ENCODE measurements around the gene EPOP. TPM values are rescaled to one million over a fixed set of nuclear protein-coding genes. Genes with fewer than 3 reads are reported as not detected.

EPOP gene
- total RNA-seq, 2 experiments from 2014 or later, result 17.6 to 19.2 TPM

DNA sequence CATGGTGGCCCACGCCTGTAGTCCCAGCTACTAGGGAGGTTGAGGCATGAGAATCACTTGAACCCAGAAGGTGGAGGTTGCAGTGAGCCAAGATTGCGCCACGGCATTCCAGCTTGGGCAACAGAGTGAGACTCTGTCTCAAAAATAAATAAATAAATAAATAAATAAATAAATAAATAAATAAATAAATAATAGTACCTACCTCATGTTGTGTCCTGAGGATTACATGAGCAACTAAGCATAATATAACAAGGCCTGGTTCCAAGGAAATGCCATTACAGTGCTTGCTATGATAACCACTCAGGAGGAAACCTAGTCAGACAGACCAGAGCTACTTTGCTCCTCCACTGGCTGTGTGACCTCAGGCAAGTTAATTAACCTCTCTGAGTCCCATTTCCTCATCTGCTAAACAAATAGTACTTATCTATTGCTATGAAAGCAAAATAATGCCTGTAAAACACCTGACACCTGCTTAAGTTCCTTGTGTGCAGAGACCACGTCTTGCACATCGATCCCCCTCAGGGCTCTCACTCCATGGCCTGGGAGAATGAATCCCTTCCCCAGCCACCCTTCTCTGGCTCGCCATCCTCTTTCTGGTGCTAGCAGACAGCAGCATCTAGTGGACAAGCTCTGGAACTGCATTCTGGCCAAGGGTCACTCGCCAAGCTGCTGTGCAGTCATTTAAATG, 7.5 kb downstream of the EPOP start:
- Mint-ChIP-seq H3K4me1 (ENCODE audit: low read depth) (peaks cover 15% of the 10 kb centered on the region), H3K9me3 (no peaks in the 10 kb centered on the region), H3K27ac (no peak overlapping the region), H3K4me3 (no peak overlapping the region), H3K36me3 (ENCODE audit: low read depth) (peaks cover 5% of the 10 kb centered on the region), H3K27me3 (ENCODE audit: low read depth) (peaks cover 46% of the 10 kb centered on the region)
- intact Hi-C loops (cut with micrococcal nuclease), result loop anchor here (1.0 to 5.0 kb wide), 4 partner anchors 60 to 244 kb away; partner anchors contain the start of gene SRCIN1
- CTCF ChIA-PET, result interaction anchor here (0.7 to 7.8 kb wide), 27 partner anchors 10 to 577 kb away, joined by 3 to 116 read pairs (median 4); partner anchors contain the start of gene PSMB3
- peak; percentile 71 for DNase-seq

DNA sequence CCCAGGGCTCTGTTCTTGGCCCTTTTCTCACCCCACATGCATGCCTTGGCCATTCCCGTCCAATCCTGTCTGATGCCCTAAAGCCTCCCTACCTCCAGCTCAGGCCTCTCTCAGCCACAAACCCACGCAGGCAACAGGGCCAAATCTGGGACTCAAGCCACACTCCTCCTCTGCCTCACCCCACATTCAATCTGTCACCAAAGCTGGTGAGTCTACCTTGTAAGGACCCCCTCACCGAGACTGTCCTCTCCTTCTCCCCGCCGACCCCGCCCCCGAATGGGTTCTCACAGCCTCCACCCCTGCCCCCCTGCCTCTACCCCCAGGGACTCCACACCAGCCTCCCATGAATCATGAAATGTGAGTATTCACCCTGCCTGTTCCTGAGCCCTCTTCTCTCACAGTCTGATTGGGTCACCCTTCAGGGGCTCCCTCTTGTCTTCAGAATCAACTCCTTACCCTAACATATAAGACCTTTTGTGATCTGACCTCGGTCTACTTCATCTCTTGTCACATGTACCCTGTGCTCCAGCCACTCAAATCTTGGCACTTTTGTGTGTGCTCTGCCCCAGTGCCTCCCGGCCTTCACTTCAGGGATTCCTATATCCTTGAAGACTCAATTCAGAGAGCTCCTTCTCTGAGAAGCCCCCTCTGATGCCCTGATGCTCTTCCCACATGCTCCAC, 10.7 kb downstream of the EPOP start:
- CTCF ChIA-PET, result interaction anchor here (0.5 to 7.8 kb wide), 15 partner anchors 8 to 1566 kb away, joined by 3 to 116 read pairs (median 4); partner anchors contain the start of genes EPOP and SRCIN1
- Mint-ChIP-seq H3K36me3 (ENCODE audit: low read depth) (no peaks in the 10 kb centered on the region), H3K27me3 (ENCODE audit: low read depth) (peaks cover 25% of the 10 kb centered on the region), H3K4me3 (no peak overlapping the region), H3K9me3 (no peaks in the 10 kb centered on the region), H3K4me1 (ENCODE audit: low read depth) (no peaks in the 10 kb centered on the region), H3K27ac (no peak overlapping the region)
- intact Hi-C loops (cut with micrococcal nuclease), result no loop called here
- DNase-seq, result no peak

DNA sequence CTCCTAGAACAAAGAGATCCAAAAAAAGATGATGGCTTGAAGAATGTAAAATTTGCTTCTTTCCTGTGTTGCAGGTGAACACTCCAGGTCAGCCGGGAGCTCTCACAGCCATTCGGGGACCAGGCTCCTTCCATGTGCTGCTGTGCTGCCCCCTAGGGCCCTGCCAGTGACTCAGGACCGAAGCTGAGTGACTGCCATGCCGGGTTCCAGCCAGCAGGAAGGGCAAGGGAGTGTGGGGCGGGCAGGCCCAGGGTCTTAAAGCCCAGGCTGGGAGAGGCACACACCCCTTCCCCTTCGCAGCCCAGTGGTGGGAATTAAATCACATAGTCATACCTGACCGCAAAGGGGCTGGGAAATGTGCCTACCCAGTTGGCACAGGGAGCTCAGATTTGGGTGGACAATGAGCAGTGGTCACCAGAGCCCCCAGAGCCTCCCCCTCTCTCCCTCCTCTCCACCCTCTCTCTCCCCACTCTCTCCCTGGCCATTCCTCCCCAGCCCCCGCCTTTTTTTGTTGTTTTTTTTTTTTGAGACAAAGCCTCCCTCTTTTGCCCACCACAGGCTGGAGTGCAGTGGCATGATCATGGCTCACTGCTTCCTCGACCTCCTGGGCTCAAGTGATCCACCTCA, 11.5 kb downstream of the EPOP start:
- H3K9me3 Mint-ChIP-seq, result no peaks in the 10 kb centered on the region
- CTCF ChIA-PET, result interaction anchor here (0.5 to 7.8 kb wide), 21 partner anchors 9 to 1565 kb away, joined by 3 to 116 read pairs (median 4); partner anchors contain the start of gene SRCIN1
- H3K4me3 Mint-ChIP-seq, result no peak overlapping the region
- no peak overlapping the region for H3K27ac Mint-ChIP-seq
- no peaks in the 10 kb centered on the region for H3K36me3 Mint-ChIP-seq (ENCODE audit: low read depth)
- DNase-seq, result peak; percentile 75
- intact Hi-C loops (cut with micrococcal nuclease), result no loop called here
- peaks cover 4% of the 10 kb centered on the region for H3K4me1 Mint-ChIP-seq (ENCODE audit: low read depth)
- peaks cover 19% of the 10 kb centered on the region for H3K27me3 Mint-ChIP-seq (ENCODE audit: low read depth)

DNA sequence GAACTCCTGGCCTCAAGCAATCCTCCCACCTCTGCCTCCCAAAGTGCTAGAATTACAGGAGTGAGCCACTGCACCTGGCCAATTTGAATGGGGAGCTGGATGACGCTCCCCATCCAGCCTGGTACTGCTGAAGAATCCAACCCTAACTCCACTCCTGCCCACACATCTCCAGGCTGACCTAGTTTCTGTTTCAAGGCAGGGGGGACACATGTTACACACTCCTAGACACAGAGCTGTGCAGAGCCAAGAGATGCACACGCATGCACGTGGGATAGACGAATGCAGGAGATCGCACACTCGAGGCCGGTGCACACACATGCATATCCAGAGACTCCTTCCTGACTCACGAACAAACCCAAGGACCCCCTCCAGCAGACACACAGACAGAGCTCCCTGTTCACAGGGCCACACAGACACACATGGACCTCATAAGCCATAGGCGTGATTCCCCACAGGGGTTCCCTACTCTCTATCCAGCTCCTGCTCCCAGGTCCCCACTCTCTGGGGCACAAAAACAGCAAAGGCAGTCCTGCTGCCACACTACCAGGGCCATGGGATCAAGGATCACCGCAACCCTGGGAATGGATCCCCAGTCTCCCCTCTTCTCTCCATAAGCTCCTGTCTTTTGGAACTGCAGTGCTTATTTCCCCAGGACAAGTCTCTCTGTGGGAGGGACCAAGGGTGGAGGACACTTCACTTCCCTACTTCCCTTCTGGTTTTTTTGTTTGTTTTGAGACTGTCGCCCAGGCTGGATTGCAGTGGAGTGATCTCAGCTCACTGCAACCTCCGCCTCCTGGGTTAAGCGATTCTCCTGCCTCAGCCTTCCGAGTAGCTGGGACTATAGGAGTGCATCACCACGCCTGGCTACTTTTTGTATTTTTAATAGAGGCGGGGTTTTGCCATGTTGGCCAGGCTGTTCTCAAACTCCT, 14.4 kb downstream of the EPOP start:
- H3K36me3 Mint-ChIP-seq (ENCODE audit: low read depth), result no peaks in the 10 kb centered on the region
- no peaks in the 10 kb centered on the region for H3K9me3 Mint-ChIP-seq
- no peak for DNase-seq
- intact Hi-C loops (cut with micrococcal nuclease), result no loop called here
- H3K27me3 Mint-ChIP-seq (ENCODE audit: low read depth), result peaks cover 23% of the 10 kb centered on the region
- H3K4me1 Mint-ChIP-seq (ENCODE audit: low read depth), result peaks cover 4% of the 10 kb centered on the region
- H3K27ac Mint-ChIP-seq, result no peak overlapping the region
- CTCF ChIA-PET, result interaction anchor here (0.7 to 1.5 kb wide), 6 partner anchors 8 to 178 kb away, joined by 3 to 5 read pairs (median 4); no protein-coding TSS in a partner anchor
- no peak overlapping the region for H3K4me3 Mint-ChIP-seq

- Mint-ChIP-seq H3K4me3 (no peak overlapping the region), H3K36me3 (ENCODE audit: low read depth) (no peaks in the 10 kb centered on the region), H3K27me3 (ENCODE audit: low read depth) (peaks cover 29% of the 10 kb centered on the region), H3K4me1 (ENCODE audit: low read depth) (peaks cover 12% of the 10 kb centered on the region), H3K9me3 (no peaks in the 10 kb centered on the region), H3K27ac (no peak overlapping the region)
- intact Hi-C loops (cut with micrococcal nuclease), result no loop called here
- CTCF ChIA-PET, result no interaction called here
- DNase-seq, result no peak
Measured at GRCh38 chr17:38659415-38659814, 15.3 kb downstream of the EPOP start.

GRCh38 chr17:38658741-38659345, 15.9 kb downstream of the EPOP start:
- intact Hi-C loops (cut with micrococcal nuclease), result no loop called here
- H3K36me3 Mint-ChIP-seq (ENCODE audit: low read depth), result no peaks in the 10 kb centered on the region
- DNase-seq, result no peak
- CTCF ChIA-PET, result no interaction called here
- peaks cover 27% of the 10 kb centered on the region for H3K27me3 Mint-ChIP-seq (ENCODE audit: low read depth)
- no peak overlapping the region for H3K4me3 Mint-ChIP-seq
- peaks cover 17% of the 10 kb centered on the region for H3K4me1 Mint-ChIP-seq (ENCODE audit: low read depth)
- H3K9me3 Mint-ChIP-seq, result no peaks in the 10 kb centered on the region
- H3K27ac Mint-ChIP-seq, result no peak overlapping the region

- CTCF ChIA-PET, result interaction anchor here (0.6 to 1.2 kb wide), 2 partner anchors 10 to 108 kb away, joined by 3 to 4 read pairs; no protein-coding TSS in a partner anchor
- intact Hi-C loops (cut with micrococcal nuclease), result no loop called here
- no peaks in the 10 kb centered on the region for H3K9me3 Mint-ChIP-seq
- H3K27ac Mint-ChIP-seq, result no peak overlapping the region
- H3K4me1 Mint-ChIP-seq (ENCODE audit: low read depth), result peaks cover 17% of the 10 kb centered on the region
- H3K27me3 Mint-ChIP-seq (ENCODE audit: low read depth), result peaks cover 28% of the 10 kb centered on the region
- no peak overlapping the region for H3K4me3 Mint-ChIP-seq
- no peaks in the 10 kb centered on the region for H3K36me3 Mint-ChIP-seq (ENCODE audit: low read depth)
- no peak for DNase-seq
Measured at GRCh38 chr17:38657824-38658740, 16.7 kb downstream of the EPOP start.

DNA sequence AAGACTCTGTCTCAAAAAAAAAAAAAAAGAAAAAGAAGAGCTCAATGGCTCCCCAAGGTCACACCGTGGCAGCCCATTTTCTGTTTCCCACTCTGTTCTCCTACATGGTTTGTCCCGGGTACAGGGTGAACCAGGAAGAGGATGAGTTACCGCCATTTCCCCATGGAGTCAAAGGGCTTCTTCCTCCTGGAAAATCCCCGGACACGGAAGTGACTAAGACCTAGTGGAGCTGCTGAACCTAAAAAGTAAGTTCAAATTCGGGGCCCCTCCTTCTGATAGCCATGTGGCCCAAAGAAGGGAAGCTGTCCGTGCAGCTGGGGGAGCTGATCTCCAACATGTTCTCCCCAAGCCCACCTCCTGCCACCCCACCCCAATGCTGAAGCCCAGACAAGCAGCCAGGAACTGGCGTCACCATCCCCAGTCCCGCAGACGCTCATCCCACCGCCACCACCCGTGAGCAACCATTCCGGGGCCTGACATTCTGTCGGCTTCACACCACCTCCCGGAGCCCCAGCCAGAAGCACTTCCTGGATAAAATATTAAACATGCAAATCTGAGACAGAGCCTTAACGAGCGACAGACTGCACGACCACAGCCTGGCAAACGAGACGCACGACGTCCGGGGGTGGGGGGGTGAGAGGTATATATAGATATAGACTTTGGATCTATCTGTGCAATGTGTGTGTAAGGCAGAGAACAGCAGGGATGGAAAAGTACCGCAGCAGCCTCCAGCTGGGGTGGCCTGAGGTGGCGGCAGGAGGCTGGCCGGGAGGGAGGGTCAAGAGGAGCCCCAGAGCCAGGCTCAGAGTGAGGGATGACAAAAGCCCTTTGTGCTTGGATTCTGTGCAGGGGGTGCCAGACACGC, 17.6 kb downstream of the EPOP start:
- H3K27me3 Mint-ChIP-seq (ENCODE audit: low read depth), result peaks cover 27% of the 10 kb centered on the region
- H3K9me3 Mint-ChIP-seq, result no peaks in the 10 kb centered on the region
- H3K4me3 Mint-ChIP-seq, result no peak overlapping the region
- DNase-seq, result no peak
- intact Hi-C loops (cut with micrococcal nuclease), result no loop called here
- H3K27ac Mint-ChIP-seq, result no peak overlapping the region
- H3K36me3 Mint-ChIP-seq (ENCODE audit: low read depth), result no peaks in the 10 kb centered on the region
- peaks cover 17% of the 10 kb centered on the region for H3K4me1 Mint-ChIP-seq (ENCODE audit: low read depth)
- CTCF ChIA-PET, result interaction anchor here (0.6 to 1.2 kb wide), 3 partner anchors 10 to 244 kb away, joined by 3 to 4 read pairs (median 3); no protein-coding TSS in a partner anchor

GRCh38 chr17:38654411-38655398, 20.1 kb downstream of the EPOP start:
- intact Hi-C loops (cut with micrococcal nuclease), result no loop called here
- Mint-ChIP-seq H3K36me3 (ENCODE audit: low read depth) (no peaks in the 10 kb centered on the region), H3K27me3 (ENCODE audit: low read depth) (peaks cover 27% of the 10 kb centered on the region), H3K27ac (no peak overlapping the region), H3K4me3 (no peak overlapping the region), H3K4me1 (ENCODE audit: low read depth) (peaks cover 17% of the 10 kb centered on the region), H3K9me3 (no peaks in the 10 kb centered on the region)
- CTCF ChIA-PET, result interaction anchor here (0.9 to 3.8 kb wide), 4 partner anchors 8 to 138 kb away, joined by 3 to 17 read pairs (median 4); no protein-coding TSS in a partner anchor
- no peak for DNase-seq

Data from activated naive CD4-positive, alpha-beta T cell treated with anti-CD3 and anti-CD28 coated beads for 36 hours (primary cell).